ENCODE data around the gene DDX1. TPM values are rescaled to one million over a fixed set of nuclear protein-coding genes. Genes with fewer than 3 reads are reported as not detected.

Gene DDX1
- polyA plus RNA-seq, 1 experiment, result 49.6 TPM

DNA sequence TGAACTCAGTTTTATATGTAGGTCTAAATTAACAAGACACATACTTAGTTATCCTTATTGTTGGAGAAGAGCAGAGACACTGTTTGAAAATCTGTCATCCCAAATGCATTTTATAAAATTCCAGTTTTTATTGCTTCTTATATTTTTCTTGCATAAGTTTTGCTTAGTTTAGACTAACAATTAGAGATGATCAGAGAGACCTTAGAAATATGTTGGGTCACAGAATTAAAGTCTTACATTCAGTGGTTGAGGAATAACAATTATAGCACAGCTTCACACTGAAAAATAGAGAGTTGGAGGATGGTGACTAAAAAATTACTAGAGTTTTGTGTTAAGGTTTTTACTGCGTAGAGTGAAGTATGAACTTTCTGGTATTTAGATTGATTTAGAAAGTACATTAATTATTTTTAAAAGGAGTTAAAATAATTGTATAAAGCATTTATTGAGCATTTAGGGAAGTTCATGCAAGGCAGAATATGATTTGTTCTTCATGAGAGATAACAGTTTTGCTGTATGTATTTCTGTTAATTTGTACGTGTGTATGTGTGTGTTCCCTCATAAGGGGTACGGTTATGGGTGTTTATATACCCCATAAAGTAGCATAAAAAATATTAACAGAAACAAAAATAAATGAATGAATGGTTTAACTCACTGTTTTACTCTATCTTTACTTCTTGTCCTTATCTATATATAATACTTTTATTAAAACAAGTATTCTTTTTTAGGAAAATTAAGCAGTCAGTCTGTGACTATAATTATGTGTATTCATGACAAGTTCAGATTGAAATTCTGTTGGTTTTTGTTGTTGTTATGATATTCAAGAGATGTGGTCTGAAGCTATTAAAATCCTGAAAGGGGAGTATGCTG lies 31.2 kb downstream of the DDX1 start:
- peaks cover 22% of the 10 kb centered on the region for H3K36me3 ChIP-seq (ENCODE audit: control insufficient read depth, insufficient read depth, low read length)
- TF ChIP-seq CTCF (IDR thresholded peaks at IDR 0.05; ENCODE audit: insufficient read depth, low read depth, low read length), result no peak
- H3K4me3 ChIP-seq (ENCODE audit: low read depth, low read length), result no peak overlapping the region
- DNase-seq (ENCODE audit: low read depth), result no peak
- ChIA-PET CTCF (no interaction called here), POLR2A (no interaction called here)
- no peaks in the 10 kb centered on the region for H3K27me3 ChIP-seq (ENCODE audit: control insufficient read depth, insufficient read depth, low read length)

DNA sequence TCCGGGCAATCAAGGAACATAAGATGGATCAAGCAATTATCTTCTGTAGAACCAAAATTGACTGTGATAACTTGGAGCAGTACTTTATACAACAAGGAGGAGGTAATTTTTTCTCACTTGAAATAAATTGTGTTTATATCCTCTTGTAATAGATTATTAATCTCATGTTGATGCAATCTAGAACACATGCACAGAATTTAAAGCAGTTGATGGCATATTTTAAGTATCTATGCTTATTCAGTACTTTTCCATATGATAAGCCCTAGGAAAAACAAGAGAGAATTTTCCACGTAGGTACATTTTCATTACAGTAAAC lies 31.8 kb downstream of the DDX1 start:
- Histone ChIP-seq H3K36me3 (ENCODE audit: control insufficient read depth, insufficient read depth, low read length) (peaks cover 19% of the 10 kb centered on the region), H3K4me3 (ENCODE audit: low read depth, low read length) (no peak overlapping the region), H3K27me3 (ENCODE audit: control insufficient read depth, insufficient read depth, low read length) (no peaks in the 10 kb centered on the region)
- TF ChIP-seq CTCF (IDR thresholded peaks at IDR 0.05; ENCODE audit: insufficient read depth, low read depth, low read length), result no peak
- CTCF ChIA-PET, result interaction anchor here (1.0 to 1.1 kb wide), 2 partner anchors 9 to 46 kb away, joined by 3 read pairs; no protein-coding TSS in a partner anchor
- POLR2A ChIA-PET, result no interaction called here
- DNase-seq (ENCODE audit: low read depth), result no peak

DNA sequence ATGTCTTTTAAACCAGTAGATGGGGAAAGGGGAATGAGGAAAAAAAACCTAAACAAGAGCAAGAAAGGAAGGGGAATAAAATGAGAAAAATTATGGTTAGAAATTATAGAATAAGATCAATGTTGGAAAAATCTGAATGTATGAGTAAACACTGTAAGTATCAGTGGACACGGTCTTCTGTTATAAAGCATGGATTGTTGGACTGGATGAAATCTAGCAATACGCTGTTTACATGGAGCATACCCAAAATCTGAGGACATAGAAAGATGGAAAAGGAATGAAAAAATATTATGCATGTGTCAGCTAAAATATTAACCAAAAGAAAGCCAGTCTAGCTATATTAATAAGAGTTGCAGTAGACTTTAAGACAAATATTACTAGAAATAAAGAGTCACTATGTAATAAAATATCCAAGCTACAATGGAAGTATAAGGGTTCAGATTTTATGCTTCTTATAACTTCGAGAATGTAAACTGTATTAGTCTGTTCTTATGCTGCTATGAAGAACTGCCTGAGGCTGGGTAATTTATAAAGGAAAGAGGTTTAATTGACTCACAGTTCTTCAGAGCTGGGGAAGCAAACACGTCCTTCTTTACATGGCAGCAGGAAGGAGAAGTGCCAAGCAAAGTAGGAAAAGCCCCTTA lies 32.4 kb downstream of the DDX1 start:
- H3K36me3 ChIP-seq (ENCODE audit: control insufficient read depth, insufficient read depth, low read length), result peaks cover 13% of the 10 kb centered on the region
- ChIA-PET CTCF (interaction anchor here (0.6 to 1.1 kb wide), 3 partner anchors 10 to 47 kb away, joined by 3 read pairs; no protein-coding TSS in a partner anchor), POLR2A (no interaction called here)
- H3K4me3 ChIP-seq (ENCODE audit: low read depth, low read length), result no peak overlapping the region
- no peak for TF ChIP-seq CTCF (IDR thresholded peaks at IDR 0.05; ENCODE audit: insufficient read depth, low read depth, low read length)
- DNase-seq (ENCODE audit: low read depth), result no peak
- no peaks in the 10 kb centered on the region for H3K27me3 ChIP-seq (ENCODE audit: control insufficient read depth, insufficient read depth, low read length)

GRCh38 chr2:15624903-15625302 lies 33.2 kb downstream of the DDX1 start:
- Histone ChIP-seq H3K36me3 (ENCODE audit: control insufficient read depth, insufficient read depth, low read length) (peaks cover 9% of the 10 kb centered on the region), H3K4me3 (ENCODE audit: low read depth, low read length) (no peak overlapping the region), H3K27me3 (ENCODE audit: control insufficient read depth, insufficient read depth, low read length) (no peaks in the 10 kb centered on the region)
- no peak for DNase-seq (ENCODE audit: low read depth)
- CTCF ChIA-PET, result no interaction called here
- no peak for TF ChIP-seq CTCF (IDR thresholded peaks at IDR 0.05; ENCODE audit: insufficient read depth, low read depth, low read length)
- POLR2A ChIA-PET, result no interaction called here

GRCh38 chr2:15625344-15626036 lies 33.8 kb downstream of the DDX1 start:
- DNase-seq (ENCODE audit: low read depth), result no peak
- ChIA-PET POLR2A (no interaction called here), CTCF (no interaction called here)
- H3K36me3 ChIP-seq (ENCODE audit: control insufficient read depth, insufficient read depth, low read length), result peaks cover 11% of the 10 kb centered on the region
- no peaks in the 10 kb centered on the region for H3K27me3 ChIP-seq (ENCODE audit: control insufficient read depth, insufficient read depth, low read length)
- TF ChIP-seq CTCF (IDR thresholded peaks at IDR 0.05; ENCODE audit: insufficient read depth, low read depth, low read length), result no peak
- no peak overlapping the region for H3K4me3 ChIP-seq (ENCODE audit: low read depth, low read length)
